ENCODE data around the gene MTG2.

DNA sequence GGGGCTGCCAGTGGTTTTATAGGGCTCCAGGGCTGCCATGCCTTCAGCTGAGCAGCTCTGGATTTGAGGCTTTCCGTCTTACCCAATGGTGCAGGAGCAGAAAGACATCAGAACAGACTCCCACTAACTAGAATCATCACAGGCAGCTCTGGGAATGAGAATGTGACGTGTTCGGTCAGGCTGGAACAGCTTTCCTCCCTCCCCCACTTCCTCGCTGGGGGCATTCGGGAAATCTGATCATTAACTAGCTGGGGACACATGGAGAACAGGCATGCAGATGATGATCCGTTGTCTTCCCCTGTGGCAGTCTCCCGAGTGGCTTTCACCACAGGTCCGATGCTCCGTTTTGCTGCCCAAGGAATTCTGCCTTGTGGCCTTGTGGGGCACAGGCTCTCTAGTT lies 5.5 kb upstream of the MTG2 start:
- no peak for TF ChIP-seq POLR2A (IDR thresholded peaks at IDR 0.05)
- TF ChIP-seq, protein P1, sequence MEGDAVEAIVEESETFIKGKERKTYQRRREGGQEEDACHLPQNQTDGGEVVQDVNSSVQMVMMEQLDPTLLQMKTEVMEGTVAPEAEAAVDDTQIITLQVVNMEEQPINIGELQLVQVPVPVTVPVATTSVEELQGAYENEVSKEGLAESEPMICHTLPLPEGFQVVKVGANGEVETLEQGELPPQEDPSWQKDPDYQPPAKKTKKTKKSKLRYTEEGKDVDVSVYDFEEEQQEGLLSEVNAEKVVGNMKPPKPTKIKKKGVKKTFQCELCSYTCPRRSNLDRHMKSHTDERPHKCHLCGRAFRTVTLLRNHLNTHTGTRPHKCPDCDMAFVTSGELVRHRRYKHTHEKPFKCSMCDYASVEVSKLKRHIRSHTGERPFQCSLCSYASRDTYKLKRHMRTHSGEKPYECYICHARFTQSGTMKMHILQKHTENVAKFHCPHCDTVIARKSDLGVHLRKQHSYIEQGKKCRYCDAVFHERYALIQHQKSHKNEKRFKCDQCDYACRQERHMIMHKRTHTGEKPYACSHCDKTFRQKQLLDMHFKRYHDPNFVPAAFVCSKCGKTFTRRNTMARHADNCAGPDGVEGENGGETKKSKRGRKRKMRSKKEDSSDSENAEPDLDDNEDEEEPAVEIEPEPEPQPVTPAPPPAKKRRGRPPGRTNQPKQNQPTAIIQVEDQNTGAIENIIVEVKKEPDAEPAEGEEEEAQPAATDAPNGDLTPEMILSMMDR (IDR thresholded peaks at IDR 0.05), result no peak

All from lower leg skin (tissue), 3 donors.